Measurements from ENCODE around the gene HIPK3. TPM values are rescaled to one million over a fixed set of nuclear protein-coding genes. Genes with fewer than 3 reads are reported as not detected.
"Not testable (repeated sequence)": the region's sequence is repeated elsewhere in the genome, so short reads cannot be mapped to it uniquely, and the experiment has no call there.

The HIPK3 gene
- total RNA-seq, 1 experiment from 2014 or later, result 51.4 TPM

DNA sequence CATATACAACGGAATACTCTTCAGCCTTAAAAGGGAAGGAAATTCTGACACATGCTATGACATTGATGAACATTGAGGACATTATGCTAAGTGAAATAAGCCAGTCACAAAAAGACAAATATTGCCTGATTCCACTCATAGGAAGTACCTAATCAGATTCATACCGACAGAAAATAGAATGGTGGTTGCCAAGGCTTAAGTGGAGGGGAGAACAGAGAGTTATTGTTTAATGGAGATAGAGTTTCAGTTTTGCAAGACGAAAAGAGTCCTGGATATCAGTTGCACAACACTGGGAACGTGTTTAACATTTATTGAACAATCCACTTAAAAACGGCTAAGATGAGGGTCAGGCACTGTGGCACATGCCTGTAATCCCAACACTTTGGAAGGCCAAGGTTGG lies 45.6 kb upstream of the HIPK3 start:
- ChIA-PET POLR2A (no interaction called here), CTCF (interaction anchor here (1.4 kb wide), 1 partner anchor 45 kb away, joined by 3 read pairs; no protein-coding TSS in a partner anchor)
- BruUV-seq (replicated peaks), result no TSS peak
- peaks cover 5% of the 10 kb centered on the region for H3K4me1 Mint-ChIP-seq (ENCODE audit: insufficient read depth, unreplicated experiment)
- H3K27ac Mint-ChIP-seq (ENCODE audit: low read depth, unreplicated experiment), result no peak overlapping the region
- H3K27me3 Mint-ChIP-seq (ENCODE audit: insufficient read depth, unreplicated experiment), result no peaks in the 10 kb centered on the region
- H3K9me3 Mint-ChIP-seq (ENCODE audit: unreplicated experiment), result no peaks in the 10 kb centered on the region
- DNase-seq (ENCODE audit: unreplicated experiment), result no peak
- TF ChIP-seq, protein P1, sequence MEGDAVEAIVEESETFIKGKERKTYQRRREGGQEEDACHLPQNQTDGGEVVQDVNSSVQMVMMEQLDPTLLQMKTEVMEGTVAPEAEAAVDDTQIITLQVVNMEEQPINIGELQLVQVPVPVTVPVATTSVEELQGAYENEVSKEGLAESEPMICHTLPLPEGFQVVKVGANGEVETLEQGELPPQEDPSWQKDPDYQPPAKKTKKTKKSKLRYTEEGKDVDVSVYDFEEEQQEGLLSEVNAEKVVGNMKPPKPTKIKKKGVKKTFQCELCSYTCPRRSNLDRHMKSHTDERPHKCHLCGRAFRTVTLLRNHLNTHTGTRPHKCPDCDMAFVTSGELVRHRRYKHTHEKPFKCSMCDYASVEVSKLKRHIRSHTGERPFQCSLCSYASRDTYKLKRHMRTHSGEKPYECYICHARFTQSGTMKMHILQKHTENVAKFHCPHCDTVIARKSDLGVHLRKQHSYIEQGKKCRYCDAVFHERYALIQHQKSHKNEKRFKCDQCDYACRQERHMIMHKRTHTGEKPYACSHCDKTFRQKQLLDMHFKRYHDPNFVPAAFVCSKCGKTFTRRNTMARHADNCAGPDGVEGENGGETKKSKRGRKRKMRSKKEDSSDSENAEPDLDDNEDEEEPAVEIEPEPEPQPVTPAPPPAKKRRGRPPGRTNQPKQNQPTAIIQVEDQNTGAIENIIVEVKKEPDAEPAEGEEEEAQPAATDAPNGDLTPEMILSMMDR (IDR thresholded peaks at IDR 0.05; ENCODE audit: unreplicated experiment), result no peak
- no peaks in the 10 kb centered on the region for H3K36me3 Mint-ChIP-seq (ENCODE audit: insufficient read depth, unreplicated experiment)
- intact Hi-C loops (cut with micrococcal nuclease), result no loop called here
- H3K4me3 Mint-ChIP-seq (ENCODE audit: unreplicated experiment), result no peak overlapping the region

DNA sequence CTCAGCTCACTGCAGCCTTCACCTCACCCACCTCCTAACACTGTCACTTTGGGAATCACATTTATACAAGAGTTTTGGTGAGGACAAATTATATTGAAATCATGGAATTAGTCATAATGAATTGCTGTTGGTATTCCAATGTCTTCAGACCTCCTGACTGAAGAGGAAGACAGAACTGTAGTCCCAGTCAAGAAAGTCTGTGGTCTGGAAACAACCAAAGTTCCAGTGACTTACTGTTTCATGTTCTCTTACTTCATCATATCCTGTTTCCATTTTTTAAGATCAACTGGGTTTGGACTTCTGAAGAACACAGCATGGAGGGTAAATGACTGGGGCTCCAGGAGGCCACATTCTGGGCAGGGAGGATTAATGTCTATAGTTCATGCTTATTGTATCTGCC lies 43.0 kb upstream of the HIPK3 start:
- Mint-ChIP-seq H3K9me3 (ENCODE audit: unreplicated experiment) (no peaks in the 10 kb centered on the region), H3K27me3 (ENCODE audit: insufficient read depth, unreplicated experiment) (no peaks in the 10 kb centered on the region), H3K4me1 (ENCODE audit: insufficient read depth, unreplicated experiment) (no peaks in the 10 kb centered on the region), H3K4me3 (ENCODE audit: unreplicated experiment) (no peak overlapping the region), H3K36me3 (ENCODE audit: insufficient read depth, unreplicated experiment) (no peaks in the 10 kb centered on the region), H3K27ac (ENCODE audit: low read depth, unreplicated experiment) (no peak overlapping the region)
- BruUV-seq (replicated peaks), result no TSS peak
- no peak for DNase-seq (ENCODE audit: unreplicated experiment)
- CTCF ChIA-PET, result interaction anchor here (0.7 kb wide), 1 partner anchor 53 kb away, joined by 4 read pairs; no protein-coding TSS in a partner anchor
- intact Hi-C loops (cut with micrococcal nuclease), result no loop called here
- TF ChIP-seq, protein P1 (IDR thresholded peaks at IDR 0.05; ENCODE audit: unreplicated experiment), result no peak
- POLR2A ChIA-PET, result no interaction called here

DNA sequence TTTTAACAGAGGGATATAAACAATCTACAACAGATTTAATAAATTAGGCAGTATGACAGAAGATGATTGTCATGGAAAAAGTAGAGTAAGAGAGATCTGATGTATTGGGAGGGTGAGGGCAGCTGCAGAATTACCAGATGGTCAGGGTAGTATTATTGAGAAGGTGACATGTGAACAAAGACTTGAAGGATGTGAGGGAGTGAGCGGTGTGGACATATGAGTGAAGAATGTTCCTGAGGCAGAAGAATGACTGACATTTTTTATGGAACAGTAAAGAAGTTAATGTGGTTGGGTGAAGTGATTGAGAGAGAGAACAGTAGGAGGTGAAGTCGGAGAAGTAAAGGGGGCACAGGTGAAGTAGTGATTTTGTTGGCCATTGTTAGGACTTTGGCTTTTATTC lies 42.4 kb upstream of the HIPK3 start:
- Mint-ChIP-seq H3K4me1 (ENCODE audit: insufficient read depth, unreplicated experiment) (no peaks in the 10 kb centered on the region), H3K27ac (ENCODE audit: low read depth, unreplicated experiment) (no peak overlapping the region), H3K27me3 (ENCODE audit: insufficient read depth, unreplicated experiment) (no peaks in the 10 kb centered on the region), H3K9me3 (ENCODE audit: unreplicated experiment) (no peaks in the 10 kb centered on the region), H3K36me3 (ENCODE audit: insufficient read depth, unreplicated experiment) (no peaks in the 10 kb centered on the region), H3K4me3 (ENCODE audit: unreplicated experiment) (no peak overlapping the region)
- BruUV-seq (replicated peaks), result no TSS peak
- CTCF ChIA-PET, result interaction anchor here (0.7 kb wide), 1 partner anchor 53 kb away, joined by 4 read pairs; no protein-coding TSS in a partner anchor
- TF ChIP-seq, protein P1 (IDR thresholded peaks at IDR 0.05; ENCODE audit: unreplicated experiment), result no peak
- intact Hi-C loops (cut with micrococcal nuclease), result no loop called here
- no peak for DNase-seq (ENCODE audit: unreplicated experiment)
- POLR2A ChIA-PET, result interaction anchor here (1.1 kb wide), 1 partner anchor 42 kb away, joined by 3 read pairs; no protein-coding TSS in a partner anchor

DNA sequence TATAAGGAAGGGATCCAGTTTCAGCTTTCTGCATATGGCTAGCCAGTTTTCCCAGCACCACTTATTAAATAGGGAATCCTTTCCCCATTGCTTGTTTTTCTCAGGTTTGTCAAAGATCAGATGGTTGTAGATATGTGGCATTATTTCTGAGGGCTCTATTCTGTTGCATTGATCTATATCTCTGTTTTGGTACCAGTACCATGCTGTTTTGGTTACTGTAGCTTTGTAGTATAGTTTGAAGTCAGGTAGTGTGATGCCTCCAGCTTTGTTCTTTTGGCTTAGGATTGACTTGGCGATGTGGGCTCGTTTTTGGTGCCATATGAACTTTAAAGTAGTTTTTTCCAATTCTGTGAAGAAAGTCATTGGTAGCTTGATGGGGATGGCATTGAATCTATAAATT lies 40.5 kb upstream of the HIPK3 start:
- H3K27me3 Mint-ChIP-seq (ENCODE audit: insufficient read depth, unreplicated experiment); H3K4me3 Mint-ChIP-seq (ENCODE audit: unreplicated experiment); CTCF ChIA-PET; DNase-seq (ENCODE audit: unreplicated experiment); POLR2A ChIA-PET; H3K27ac Mint-ChIP-seq (ENCODE audit: low read depth, unreplicated experiment); H3K36me3 Mint-ChIP-seq (ENCODE audit: insufficient read depth, unreplicated experiment); H3K9me3 Mint-ChIP-seq (ENCODE audit: unreplicated experiment); intact Hi-C loops (cut with micrococcal nuclease); H3K4me1 Mint-ChIP-seq (ENCODE audit: insufficient read depth, unreplicated experiment); BruUV-seq (replicated peaks): not testable (repeated sequence)
